H1 (cell line): Measurements from ENCODE around the gene TLE1. TPM values are rescaled to one million over a fixed set of nuclear protein-coding genes. Genes with fewer than 3 reads are reported as not detected.

ENCODE experiments used
- E2F6 ChIP-seq: IDR thresholded peaks from 2 replicates; pipeline ENCODE4 v1.6.1; 2012; ENCODE audit warnings: inconsistent platforms
- EGR1 ChIP-seq: IDR thresholded peaks from 2 replicates; pipeline ENCODE4 v1.6.1; 2011; ENCODE audit warnings: low read depth, low read length, borderline replicate concordance
- HDAC6 ChIP-seq: IDR thresholded peaks from one replicate; pipeline ENCODE4 v1.7.1; 2012; ENCODE audit warnings: low read depth, mild to moderate bottlenecking, inconsistent platforms, low read length, moderate library complexity
- NANOG ChIP-seq: IDR thresholded peaks from 2 replicates; pipeline ENCODE4 v1.6.1; 2011; ENCODE audit warnings: low read length, low read depth, mild to moderate bottlenecking, inconsistent platforms; ENCODE audit not compliant: insufficient read depth, poor library complexity, severe bottlenecking
- NRF1 ChIP-seq: IDR thresholded peaks from 2 replicates; pipeline ENCODE4 v1.6.1; 2011; ENCODE audit warnings: mild to moderate bottlenecking, low read depth, low read length, improper control_type of control experiment
- POLR2AphosphoS5 ChIP-seq: IDR thresholded peaks from 2 replicates; pipeline ENCODE4 v1.6.1; 2011; ENCODE audit warnings: low read depth, low read length
- POU5F1 ChIP-seq: IDR thresholded peaks from 2 replicates; pipeline ENCODE4 v1.6.1; 2011; ENCODE audit warnings: low read depth, mild to moderate bottlenecking, low read length, moderate library complexity
- SIRT6 ChIP-seq: IDR thresholded peaks from one replicate; pipeline ENCODE4 v1.7.1; 2012; ENCODE audit warnings: low read length, inconsistent platforms
- polyA plus RNA-seq, 7 experiments: library from polyadenylated mRNA; depleted of rRNA in 3 of 7; stranded (reverse) in 5 of 7; unstranded in 2 of 7; fragments of >200 nt in 5 of 7; fragments of 200-250 nt in 2 of 7; gene quantifications; 1 replicate in 5 of 7; 2 replicates in 1 of 7; 4 replicates in 1 of 7; pipeline versions ENCODE4 v1.2.1 to v1.2.3, GENCODE V29; 2011 to 2013; ENCODE audit warnings: missing spikeins in 2 of 7, mixed read lengths in 2 of 7
- total RNA-seq: library from RNA; stranded (reverse); fragmentation: NEBNext Ultra II Directional; extraction: Animal tissue kit (Norgen Biotek cat#: 25700); gene quantifications from 2 replicates; pipeline ENCODE4 v1.2.1, GENCODE V29; 2021

The TLE1 gene
- total and polyA plus RNA-seq, 2 of the 8 experiments (the other 6 are each of a cell fraction or from before 2014, with no cell fraction given): 81.8 to 91.6 TPM

GRCh38 chr9:81685763-81686613 is 3.4 kb downstream of the TLE1 start (continued):
- TF ChIP-seq HDAC6 (no peak), E2F6 (no peak), SIRT6 (no peak), NANOG (no peak), POU5F1 (no peak), NRF1 (no peak), EGR1 (no peak), POLR2AphosphoS5 (no peak)
